HEK293T (cell line): ENCODE measurements around the gene PALLD.
"Not testable (repeated sequence)": the region's sequence is repeated elsewhere in the genome, so short reads cannot be mapped to it uniquely, and the experiment has no call there.

ENCODE experiments used
- CTCF ChIA-PET: fragments of 350-600 bp; formaldehyde crosslinking; extraction: SDS; loops from one replicate; lab custom pipeline; 2021; ENCODE audit warnings: antibody characterized with exemption, inconsistent platforms; lab: Yijun Ruan, JAX
- POLR2A ChIA-PET: fragments of 350-600 bp; formaldehyde crosslinking; extraction: SDS; loops from one replicate; lab custom pipeline; 2020; ENCODE audit warnings: antibody characterized with exemption, inconsistent platforms; lab: Yijun Ruan, JAX
- DNase-seq: peaks from one replicate; pipeline ENCODE4 v3.0.0; 2012; ENCODE audit warnings: mixed read lengths; ENCODE audit errors: extremely low spot score
- ARNT ChIP-seq: fragments of 450-650 bp; IDR thresholded peaks from 2 replicates; pipeline ENCODE4 v1.6.1; 2017; ENCODE audit warnings: mild to moderate bottlenecking
- BHLHE40 ChIP-seq: fragments of 450-650 bp; IDR thresholded peaks from 2 replicates; pipeline ENCODE4 v1.6.1; 2016; ENCODE audit warnings: mild to moderate bottlenecking, moderate library complexity, borderline replicate concordance
- CTBP1 ChIP-seq: fragments of 450-650 bp; IDR thresholded peaks from 2 replicates; pipeline ENCODE4 v1.6.1; 2016; ENCODE audit warnings: borderline replicate concordance
- ELF4 ChIP-seq: fragments of 450-650 bp; IDR thresholded peaks from 2 replicates; pipeline ENCODE4 v1.6.1; 2017; ENCODE audit warnings: antibody characterized with exemption
- FOXA1 ChIP-seq: fragments of 450-650 bp; IDR thresholded peaks from 2 replicates; pipeline ENCODE4 v1.6.1; 2016; ENCODE audit warnings: mild to moderate bottlenecking
- FOXK2 ChIP-seq: fragments of 450-650 bp; IDR thresholded peaks from 2 replicates; pipeline ENCODE4 v1.6.1; 2016; ENCODE audit warnings: mild to moderate bottlenecking
- FOXM1 ChIP-seq: fragments of 450-650 bp; IDR thresholded peaks from 2 replicates; pipeline ENCODE4 v1.6.1; 2017; ENCODE audit warnings: mild to moderate bottlenecking, borderline replicate concordance
- HDGF ChIP-seq: fragments of 450-650 bp; IDR thresholded peaks from 2 replicates; pipeline ENCODE4 v1.6.1; 2017; ENCODE audit warnings: antibody characterized with exemption, borderline replicate concordance
- L3MBTL2 ChIP-seq: fragments of 450-650 bp; conservative IDR thresholded peaks from 2 replicates; pipeline ENCODE4 v1.6.1; 2016; ENCODE audit warnings: mild to moderate bottlenecking
- LEF1 ChIP-seq: fragments of 450-650 bp; IDR thresholded peaks from 2 replicates; pipeline ENCODE4 v1.6.1; 2017; ENCODE audit warnings: mild to moderate bottlenecking, borderline replicate concordance
- NFRKB ChIP-seq: fragments of 450-650 bp; IDR thresholded peaks from 2 replicates; pipeline ENCODE4 v1.6.1; 2016; ENCODE audit warnings: mild to moderate bottlenecking, moderate library complexity
- SP1 ChIP-seq: fragments of 450-650 bp; IDR thresholded peaks from 2 replicates; pipeline ENCODE4 v1.6.1; 2017
- SUZ12 ChIP-seq: fragments of 450-650 bp; IDR thresholded peaks from 2 replicates; pipeline ENCODE4 v1.6.1; 2016; ENCODE audit warnings: mild to moderate bottlenecking
- TARDBP ChIP-seq: fragments of 450-650 bp; IDR thresholded peaks from 2 replicates; pipeline ENCODE4 v1.6.1; 2016
- ZNF384 ChIP-seq: fragments of 450-650 bp; IDR thresholded peaks from 2 replicates; pipeline ENCODE4 v1.6.1; 2016
- TF ChIP-seq, protein P1 (sequence below): fragments of 450-650 bp; IDR thresholded peaks from 2 replicates; pipeline ENCODE4 v1.6.1; 2016

PALLD gene

GRCh38 chr4:168507178-168507815 is 10.4 kb downstream of the PALLD start:
- ChIA-PET CTCF (no interaction called here), POLR2A (no interaction called here)
- TF ChIP-seq ELF4 (no peak), SP1 (no peak), FOXA1 (no peak), CTBP1 (no peak), LEF1 (no peak), FOXK2 (no peak), SUZ12 (no peak), NFRKB (no peak), HDGF (no peak), ARNT (no peak), BHLHE40 (no peak), FOXM1 (no peak), L3MBTL2 (no peak), ZNF384 (no peak), TARDBP (no peak)
- TF ChIP-seq, protein P1, sequence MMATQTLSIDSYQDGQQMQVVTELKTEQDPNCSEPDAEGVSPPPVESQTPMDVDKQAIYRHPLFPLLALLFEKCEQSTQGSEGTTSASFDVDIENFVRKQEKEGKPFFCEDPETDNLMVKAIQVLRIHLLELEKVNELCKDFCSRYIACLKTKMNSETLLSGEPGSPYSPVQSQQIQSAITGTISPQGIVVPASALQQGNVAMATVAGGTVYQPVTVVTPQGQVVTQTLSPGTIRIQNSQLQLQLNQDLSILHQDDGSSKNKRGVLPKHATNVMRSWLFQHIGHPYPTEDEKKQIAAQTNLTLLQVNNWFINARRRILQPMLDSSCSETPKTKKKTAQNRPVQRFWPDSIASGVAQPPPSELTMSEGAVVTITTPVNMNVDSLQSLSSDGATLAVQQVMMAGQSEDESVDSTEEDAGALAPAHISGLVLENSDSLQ = no peak
- DNase-seq = no peak

DNA sequence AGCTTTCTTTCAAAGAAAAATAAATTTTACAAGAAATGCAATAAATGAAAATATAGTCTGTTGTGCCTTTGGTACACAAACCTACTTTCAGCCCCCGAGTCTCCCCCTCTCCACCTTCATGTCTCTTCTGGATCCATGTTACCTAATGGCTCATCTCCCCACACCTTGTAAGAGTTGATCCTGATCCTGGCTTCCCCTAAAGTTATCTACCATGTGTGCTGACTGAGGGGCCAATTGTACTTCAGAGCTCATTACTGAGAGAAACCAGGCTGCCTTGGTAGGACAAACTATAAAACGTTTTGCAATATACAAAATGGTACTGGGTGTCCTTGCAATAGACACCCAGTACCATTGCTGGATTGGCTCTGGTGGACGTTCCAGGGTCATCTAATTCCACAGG is 11.8 kb downstream of the PALLD start:
- TF ChIP-seq FOXA1 (no peak), HDGF (no peak), L3MBTL2 (no peak), ARNT (no peak), CTBP1 (no peak), BHLHE40 (no peak)
- ChIA-PET POLR2A (no interaction called here), CTCF (interaction anchor here (0.6 kb wide), 2 partner anchors 250 to 322 kb away, joined by 3 to 5 read pairs; no protein-coding TSS in a partner anchor)
- no peak for DNase-seq

DNA sequence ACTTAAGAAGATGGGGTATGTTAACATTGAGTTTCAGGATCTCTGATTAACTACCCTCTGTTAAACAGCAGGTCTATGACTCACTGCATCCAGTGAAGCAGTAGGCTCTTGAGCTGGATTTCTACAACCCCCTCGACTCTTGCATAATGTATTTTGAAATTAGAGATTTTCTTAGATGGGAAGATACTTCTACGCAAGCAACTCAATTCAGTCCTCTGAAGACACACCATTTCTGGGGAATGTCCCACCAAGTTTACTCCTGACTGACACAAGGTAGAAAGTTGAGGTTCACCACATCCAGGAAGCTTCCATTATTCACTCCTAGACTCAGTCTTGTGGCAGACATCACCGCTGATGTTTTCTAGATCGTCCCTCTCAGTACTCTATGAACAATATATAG is 12.9 kb downstream of the PALLD start:
- ChIA-PET POLR2A (interaction anchor here (1.7 kb wide), 1 partner anchor 11 kb away, joined by 3 read pairs; no protein-coding TSS in a partner anchor), CTCF (no interaction called here)
- TF ChIP-seq BHLHE40 (no peak), ARNT (no peak)
- no peak for DNase-seq

DNA sequence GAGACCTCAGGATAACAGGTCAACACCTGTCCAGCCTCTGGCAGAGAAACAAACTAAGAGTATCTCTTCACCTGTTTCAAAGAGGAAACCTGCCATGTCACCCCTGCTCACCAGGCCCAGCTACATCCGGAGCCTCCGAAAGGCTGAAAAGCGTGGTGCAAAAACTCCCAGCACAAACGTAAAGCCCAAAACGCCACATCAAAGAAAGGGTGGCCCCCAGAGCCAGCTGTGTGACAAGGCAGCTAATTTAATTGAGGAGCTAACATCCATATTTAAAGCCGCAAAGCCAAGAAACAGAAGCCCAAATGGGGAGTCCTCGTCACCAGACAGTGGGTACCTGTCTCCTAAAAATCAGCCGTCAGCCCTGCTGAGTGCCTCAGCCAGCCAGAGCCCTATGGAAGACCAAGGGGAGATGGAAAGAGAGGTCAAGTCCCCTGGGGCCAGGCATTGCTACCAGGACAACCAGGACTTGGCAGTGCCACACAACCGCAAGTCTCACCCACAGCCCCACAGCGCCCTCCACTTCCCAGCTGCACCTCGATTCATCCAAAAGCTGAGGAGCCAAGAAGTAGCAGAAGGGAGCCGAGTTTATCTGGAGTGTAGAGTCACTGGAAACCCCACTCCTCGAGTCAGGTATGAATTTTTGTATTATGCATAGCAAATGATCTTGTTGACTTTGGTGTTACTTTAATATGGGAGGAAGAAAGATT is 15.1 kb downstream of the PALLD start:
- no peak for TF ChIP-seq TARDBP
- TF ChIP-seq CTBP1 = no peak
- TF ChIP-seq ELF4 = no peak
- TF ChIP-seq, protein P1 = no peak
- TF ChIP-seq BHLHE40 = no peak
- no peak for TF ChIP-seq ZNF384
- TF ChIP-seq NFRKB = no peak
- no peak for TF ChIP-seq SUZ12
- ChIA-PET CTCF (no interaction called here), POLR2A (no interaction called here)
- DNase-seq = no peak

GRCh38 chr4:168513826-168514225 is 17.0 kb downstream of the PALLD start:
- DNase-seq = not testable (repeated sequence)
- ChIA-PET CTCF (interaction anchor here (0.6 to 2.4 kb wide), 9 partner anchors 12 to 406 kb away, joined by 3 to 11 read pairs (median 5); no protein-coding TSS in a partner anchor), POLR2A (interaction anchor here (0.7 kb wide), 1 partner anchor 564 kb away, joined by 3 read pairs; no protein-coding TSS in a partner anchor)

- CTCF ChIA-PET = interaction anchor here (0.6 to 2.4 kb wide), 12 partner anchors 13 to 530 kb away, joined by 3 to 11 read pairs (median 4); no protein-coding TSS in a partner anchor
- no peak for DNase-seq
- POLR2A ChIA-PET = interaction anchor here (0.7 kb wide), 1 partner anchor 563 kb away, joined by 3 read pairs; no protein-coding TSS in a partner anchor
- TF ChIP-seq HDGF (no peak), ZNF384 (no peak)
- TF ChIP-seq, protein P1 = peak; percentile 38
These were observed 17.5 kb downstream of the PALLD start for GRCh38 chr4:168514249-168514852.
